GM10266 (cell line): ENCODE data around the gene DOK6.
A peak's percentile ranks its signal among the peaks of the same experiment; 100 is the strongest.

ENCODE experiments used
- DNase-seq: peaks from one replicate; pipeline ENCODE4 v3.0.0; 2012; ENCODE audit errors: extremely low spot score
- CTCF ChIP-seq: IDR thresholded peaks from 2 replicates; pipeline ENCODE4 v1.5.1; 2012; ENCODE audit warnings: mild to moderate bottlenecking, low read depth; ENCODE audit not compliant: control insufficient read depth, insufficient read depth; ENCODE audit errors: missing control alignments

DOK6 gene

DNA sequence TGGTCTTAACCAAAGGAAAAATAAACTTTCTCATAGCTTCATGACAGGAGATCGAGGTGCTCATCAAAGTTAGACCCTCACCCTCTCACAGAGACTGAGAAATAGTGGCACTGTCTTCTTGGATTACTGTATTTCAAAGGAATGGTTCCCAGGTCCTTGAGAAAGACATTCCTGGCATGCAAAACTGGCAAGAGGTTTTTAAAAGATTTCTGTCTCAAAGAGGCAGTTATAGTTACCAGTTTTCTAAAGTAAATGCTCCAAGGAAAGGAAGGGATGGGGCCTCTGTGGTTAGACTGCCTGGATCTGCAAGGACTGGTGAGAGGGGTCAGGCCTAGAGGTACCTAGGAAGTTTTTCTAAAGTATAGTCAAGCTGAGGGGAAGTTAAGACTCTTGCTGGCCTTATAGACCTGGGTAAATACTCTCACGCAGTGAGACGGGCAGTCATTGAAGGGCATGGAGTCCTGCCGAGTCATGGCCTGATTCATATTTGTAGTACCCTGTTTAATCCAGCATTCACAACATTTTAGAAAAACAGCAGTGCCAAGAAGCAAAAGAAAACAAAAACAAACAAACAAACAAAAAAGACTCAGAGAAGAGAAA lies 226.1 kb downstream of the DOK6 start:
- no peak for TF ChIP-seq CTCF
- DNase-seq, result no peak

GRCh38 chr18:69628774-69629359 lies 228.2 kb downstream of the DOK6 start:
- TF ChIP-seq CTCF, result no peak
- DNase-seq, result no peak

GRCh38 chr18:69631281-69631680 lies 230.6 kb downstream of the DOK6 start:
- DNase-seq, result no peak
- no peak for TF ChIP-seq CTCF

- no peak for DNase-seq
- no peak for TF ChIP-seq CTCF
Observed at GRCh38 chr18:69635482-69635881, 234.8 kb downstream of the DOK6 start.

- peak; percentile 42 for TF ChIP-seq CTCF
- DNase-seq, result peak; percentile 8
Observed at GRCh38 chr18:69636529-69637301, 236.0 kb downstream of the DOK6 start.

- no peak for TF ChIP-seq CTCF
- no peak for DNase-seq
Observed at GRCh38 chr18:69638056-69638455, 237.4 kb downstream of the DOK6 start.

GRCh38 chr18:69647702-69648101 lies 247.0 kb downstream of the DOK6 start:
- DNase-seq, result no peak
- no peak for TF ChIP-seq CTCF
